SIG-M5 (cell line): ENCODE data around the gene COX7A2L.
"Not testable (repeated sequence)": the region's sequence is repeated elsewhere in the genome, so short reads cannot be mapped to it uniquely, and the experiment has no call there.

Experiments
- DNase-seq: peaks from one replicate; lab custom pipeline; 2025; lab: John Stamatoyannopoulos, UW

The COX7A2L gene

GRCh38 chr2:42339191-42339912 lies 21.7 kb downstream of the COX7A2L start:
- no peak for DNase-seq

GRCh38 chr2:42338567-42339190 lies 22.3 kb downstream of the COX7A2L start:
- no peak for DNase-seq

GRCh38 chr2:42337846-42338566 lies 23.0 kb downstream of the COX7A2L start:
- no peak for DNase-seq

DNA sequence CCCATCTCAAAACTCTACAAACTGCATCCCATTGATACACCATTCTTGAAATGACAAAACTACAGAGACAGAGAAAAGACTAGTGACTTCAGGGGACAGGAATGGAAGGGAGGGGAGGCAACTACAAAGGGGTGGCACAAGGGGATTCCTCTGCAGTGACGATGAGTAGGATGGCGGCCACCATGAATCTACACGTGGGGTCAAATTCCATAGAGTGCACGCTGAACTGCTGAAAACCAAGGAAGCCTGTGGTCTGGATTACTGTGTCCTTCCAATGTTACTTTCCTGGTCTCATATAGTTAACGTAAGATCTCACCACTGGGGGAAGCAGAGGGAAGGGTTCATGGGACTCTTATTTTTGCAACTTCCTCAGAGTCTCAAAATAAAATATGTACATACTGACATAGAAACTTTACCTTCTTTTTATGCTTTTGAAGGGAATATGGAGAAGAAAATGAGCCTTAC lies 23.6 kb downstream of the COX7A2L start:
- DNase-seq = no peak

GRCh38 chr2:42336361-42336965 lies 24.6 kb downstream of the COX7A2L start:
- DNase-seq = no peak

DNA sequence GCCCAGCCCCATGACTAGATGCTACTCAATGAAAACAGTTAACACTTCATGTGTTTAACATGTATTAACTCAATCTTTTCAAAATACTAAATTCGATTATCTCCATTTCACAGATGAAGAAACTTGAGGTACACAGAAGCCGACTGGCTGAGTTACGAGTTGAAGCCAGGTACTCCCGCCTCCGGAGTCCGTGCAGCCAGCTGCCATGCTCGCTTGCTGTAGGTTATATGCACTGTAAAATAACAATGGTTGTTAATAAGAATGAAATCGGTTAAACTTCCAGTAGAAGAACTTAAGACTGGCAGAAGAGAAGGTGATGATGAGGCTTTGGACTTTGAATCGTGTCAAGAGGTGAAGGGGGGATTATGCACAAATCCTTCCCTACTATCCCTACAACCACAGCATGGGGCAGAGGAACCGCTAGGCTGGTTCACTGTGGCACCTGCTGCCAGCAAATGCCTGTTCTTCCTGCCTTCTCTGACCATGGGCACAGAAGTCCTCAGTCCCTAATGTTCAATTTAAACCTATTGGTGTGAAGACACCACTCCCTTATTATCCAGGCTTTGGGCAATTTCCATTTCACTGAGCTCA lies 25.4 kb downstream of the COX7A2L start:
- no peak for DNase-seq

- not testable (repeated sequence) for DNase-seq
These were observed 26.2 kb downstream of the COX7A2L start for GRCh38 chr2:42334865-42335264.

DNA sequence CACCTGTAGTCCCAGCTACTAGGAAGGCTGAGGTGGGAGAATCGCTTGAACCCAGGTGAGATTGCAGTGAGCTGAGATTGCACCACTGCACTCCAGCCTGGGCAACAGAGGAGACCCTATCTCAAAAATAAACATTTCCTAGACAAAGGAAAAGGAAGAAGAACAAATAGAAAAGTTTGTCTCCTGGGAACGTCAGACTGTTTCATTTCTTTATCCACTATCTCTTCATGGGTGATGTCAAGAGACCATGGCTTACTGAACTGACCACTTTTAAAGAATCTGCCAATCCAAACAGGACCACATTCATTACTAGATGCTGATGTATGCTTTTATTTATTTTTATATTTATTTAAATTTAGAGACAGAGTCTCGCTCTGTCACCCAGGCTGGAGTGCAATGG lies 26.8 kb downstream of the COX7A2L start:
- DNase-seq = no peak

- no peak for DNase-seq
These were observed 27.4 kb downstream of the COX7A2L start for GRCh38 chr2:42333579-42333978.

DNA sequence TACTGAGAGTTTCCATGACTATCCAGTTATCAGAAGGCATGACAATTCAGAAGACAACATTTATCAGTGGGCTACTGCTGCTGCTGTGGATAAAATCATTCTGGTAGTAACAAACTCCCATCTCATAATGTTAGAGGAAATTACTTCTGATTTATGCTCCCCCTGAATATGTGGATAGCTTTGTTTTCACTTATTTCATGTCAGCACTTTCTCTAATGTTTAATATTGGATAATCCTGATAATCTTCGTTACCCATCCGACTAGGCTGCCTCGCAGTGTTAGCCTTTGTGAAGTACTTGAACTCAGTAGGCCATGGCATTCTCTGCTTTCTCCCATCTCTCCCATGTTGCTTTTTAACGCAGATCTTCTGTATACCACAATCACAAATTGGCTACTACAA lies 28.4 kb downstream of the COX7A2L start:
- DNase-seq = no peak

DNA sequence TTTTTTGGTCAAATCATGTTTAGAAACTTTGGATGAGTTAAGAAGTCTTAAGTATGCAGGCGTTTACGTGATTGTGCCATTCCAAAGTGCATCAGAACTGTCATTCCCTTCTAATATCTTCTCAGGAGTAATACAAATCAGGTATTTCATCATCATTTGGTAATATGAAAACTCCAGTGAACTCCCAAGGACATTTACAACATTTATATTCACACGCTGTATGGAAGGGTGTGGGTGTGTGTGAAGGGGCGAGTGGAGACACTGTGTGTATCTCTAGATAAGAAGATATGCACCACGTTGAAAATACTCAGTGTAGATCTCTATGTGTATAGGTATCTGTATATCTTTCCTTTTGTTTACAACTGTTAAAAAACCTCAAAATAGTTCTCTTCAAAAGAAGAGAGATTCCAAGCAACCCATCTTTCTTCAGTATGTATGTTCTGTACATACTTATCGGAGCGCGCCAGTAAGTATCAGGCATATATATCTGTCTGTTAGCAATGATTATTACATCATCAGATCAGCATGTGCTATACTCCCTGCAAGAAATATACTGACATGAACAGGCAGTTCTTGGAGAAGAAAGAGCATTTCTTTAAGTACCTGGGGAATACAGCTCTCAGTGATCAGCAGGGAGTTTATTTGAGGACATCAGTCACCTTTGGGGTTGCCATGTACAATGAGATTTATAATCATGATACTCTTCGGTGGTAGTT lies 29.3 kb downstream of the COX7A2L start:
- DNase-seq = no peak

- DNase-seq = no peak
These were observed 31.3 kb downstream of the COX7A2L start for GRCh38 chr2:42329736-42330135.

- DNase-seq = no peak
These were observed 32.1 kb downstream of the COX7A2L start for GRCh38 chr2:42328923-42329322.

DNA sequence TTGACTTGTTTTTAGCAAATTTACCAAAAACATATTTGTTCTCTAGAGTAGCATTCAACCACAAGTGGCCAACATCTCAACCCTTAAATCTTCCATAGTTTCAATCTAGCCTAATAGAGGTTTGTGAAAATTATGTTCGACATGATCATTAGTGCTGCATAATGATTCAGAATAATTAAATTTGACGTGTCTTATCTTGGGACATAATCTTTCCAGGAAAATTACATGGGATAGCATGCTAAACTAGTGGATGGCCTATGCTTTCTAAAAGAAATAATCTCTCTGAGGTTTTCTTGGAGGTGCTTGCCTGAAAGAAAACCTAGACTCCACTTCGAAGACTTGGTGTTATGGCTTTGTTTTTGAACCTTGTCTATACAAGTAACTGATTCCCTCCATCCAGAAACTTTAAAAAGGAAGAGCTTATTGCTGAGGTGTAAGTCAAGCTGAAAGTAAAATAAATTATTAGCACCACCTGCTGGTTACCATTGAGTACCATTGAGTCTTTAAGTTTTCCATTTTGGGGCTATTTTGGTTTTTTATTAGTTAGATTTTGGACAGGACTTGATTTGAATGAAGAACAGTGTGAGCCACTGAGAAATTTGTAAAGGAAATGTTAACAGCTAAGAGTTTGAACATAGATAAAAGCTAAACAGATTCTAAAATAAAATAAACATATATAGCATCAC lies 32.7 kb downstream of the COX7A2L start:
- DNase-seq = no peak

DNA sequence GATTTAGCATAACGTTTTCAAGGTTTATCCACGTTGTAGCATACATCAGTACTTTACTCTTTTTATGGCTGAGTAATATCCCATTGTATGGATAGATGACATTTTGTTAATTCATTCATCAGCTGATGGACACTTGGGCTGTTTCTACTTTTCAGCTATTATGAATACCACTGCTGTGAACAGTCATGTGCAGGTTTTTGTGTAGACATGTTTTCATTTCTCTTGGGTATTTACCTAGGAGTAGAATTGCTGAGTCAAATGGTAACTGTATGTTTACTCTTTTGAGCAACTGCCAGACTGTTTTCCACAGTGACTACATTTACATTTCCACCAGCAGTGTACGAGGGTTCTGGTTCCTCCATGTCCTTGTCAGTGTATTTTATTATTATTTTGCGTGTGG lies 33.9 kb downstream of the COX7A2L start:
- DNase-seq = no peak

GRCh38 chr2:42325609-42326008 lies 35.4 kb downstream of the COX7A2L start:
- DNase-seq = no peak

- no peak for DNase-seq
These were observed 36.1 kb downstream of the COX7A2L start for GRCh38 chr2:42324949-42325348.

DNA sequence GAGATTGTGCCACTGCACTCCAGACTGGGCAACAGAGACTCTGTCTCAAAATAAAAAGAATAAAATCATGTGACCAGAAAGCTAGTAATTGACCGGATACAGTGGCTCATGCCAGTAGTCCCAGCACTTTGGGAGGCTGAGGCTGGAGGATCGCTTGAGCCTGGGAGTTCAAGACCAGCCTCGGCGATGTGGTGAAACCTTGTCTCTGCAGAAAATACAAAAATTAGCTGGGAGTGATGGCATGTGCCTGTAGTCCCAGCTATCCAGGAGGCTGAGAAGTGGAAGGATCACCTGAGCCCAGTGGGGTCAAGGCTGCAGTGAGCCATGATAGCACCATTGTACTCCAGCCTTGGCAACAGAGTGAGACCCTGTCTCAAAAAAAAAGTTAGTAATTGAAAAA lies 36.8 kb downstream of the COX7A2L start:
- no peak for DNase-seq

DNA sequence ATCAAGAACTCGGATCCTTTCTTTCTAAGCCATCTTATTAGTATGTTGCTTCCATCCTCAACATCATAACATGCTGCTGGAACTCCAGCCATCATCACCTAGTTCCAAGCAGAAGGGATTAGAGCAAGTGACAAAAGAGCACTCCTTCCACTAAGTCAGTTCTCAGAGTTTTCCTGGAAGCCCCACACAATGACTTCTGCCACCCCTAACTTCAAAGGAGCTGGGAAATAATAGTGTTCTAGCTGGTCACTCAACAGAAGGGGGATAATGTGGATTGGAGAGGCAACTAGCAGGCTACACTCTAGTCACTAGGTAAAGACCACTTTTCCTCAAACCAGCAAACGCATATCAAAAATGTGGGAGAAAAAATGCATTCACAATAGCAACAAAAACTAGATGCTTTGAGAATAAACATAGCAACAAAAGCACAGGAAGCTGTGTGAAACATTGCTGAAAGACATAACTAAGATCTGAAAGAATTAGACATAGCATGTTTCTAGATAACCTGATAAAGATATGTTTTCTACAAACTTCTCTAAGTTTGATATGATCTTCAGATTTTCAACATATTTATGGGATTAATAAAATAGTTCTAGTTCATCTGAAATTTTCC lies 39.5 kb downstream of the COX7A2L start:
- DNase-seq = no peak

DNA sequence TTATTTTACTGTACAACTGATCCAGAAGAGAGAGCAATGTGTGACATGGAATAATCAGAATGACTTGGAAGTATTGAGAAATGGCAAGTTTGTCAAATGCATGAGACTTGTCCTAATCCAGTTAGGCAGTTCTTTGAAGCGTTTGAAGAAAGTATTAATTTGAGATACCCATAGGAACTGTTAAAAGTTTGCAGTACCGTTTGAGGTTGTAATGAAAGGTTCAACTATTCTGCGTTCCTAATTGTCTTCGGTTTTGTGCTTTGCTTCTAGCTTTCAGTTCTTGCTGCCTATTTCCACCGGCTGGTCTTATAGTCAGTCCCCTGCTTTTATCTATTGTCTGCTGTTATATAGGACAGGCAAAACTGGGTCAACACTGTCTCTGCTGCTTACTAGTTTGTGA lies 41.8 kb downstream of the COX7A2L start:
- DNase-seq = no peak

DNA sequence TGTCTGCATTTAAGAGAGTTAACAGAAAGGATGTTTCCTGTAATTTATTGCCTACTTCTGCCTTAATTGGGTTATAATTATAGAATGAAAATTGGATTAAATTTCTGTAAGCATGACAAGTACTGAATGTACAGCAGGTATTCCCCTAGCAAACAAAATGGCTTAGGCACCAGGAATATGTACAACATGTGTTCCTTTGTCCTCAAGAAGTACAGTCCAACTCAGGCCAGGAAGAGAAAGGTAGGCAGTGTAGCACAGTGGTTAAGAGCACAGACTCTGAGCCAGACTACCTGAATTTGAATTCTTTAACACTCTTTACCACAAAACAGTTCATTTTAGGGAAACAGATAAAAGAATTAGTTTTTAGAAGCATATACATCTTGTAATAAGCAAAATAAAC lies 43.1 kb downstream of the COX7A2L start:
- DNase-seq = no peak
